Adrenal gland (tissue), 12 donors: ENCODE data around the gene AFAP1L2. TPM values are rescaled to one million over a fixed set of nuclear protein-coding genes. Genes with fewer than 3 reads are reported as not detected.

ENCODE experiments used
- DNase-seq, 7 donors: peaks; one replicate each; pipeline ENCODE4 v3.0.0-alpha.2; 2019 to 2020
- H3K27ac ChIP-seq, 5 donors: fragments of 200-600 bp; sonication (generic) in 4 of 5; 1 replicate in 3 of 5; 2 replicates in 2 of 5; pipeline versions ENCODE4 v1.5.1 to v1.8.0; 2016 to 2020; ENCODE audit warnings: mild to moderate bottlenecking in 1 of 5
- H3K27me3 ChIP-seq: fragments of 200-600 bp; 2 replicates; pipeline ENCODE4 v1.8.0; 2021
- H3K36me3 ChIP-seq, 2 donors: fragments of 200-600 bp; replicated peaks in 1 of 2; 1 replicate in 1 of 2; 2 replicates in 1 of 2; pipeline versions ENCODE4 v1.5.1 to v1.8.0; 2018 to 2022
- H3K4me1 ChIP-seq, 2 donors: fragments of 200-600 bp; replicated peaks in 1 of 2; 1 replicate in 1 of 2; 2 replicates in 1 of 2; pipeline versions ENCODE4 v1.5.1 to v1.8.0; 2018 to 2021
- H3K4me3 ChIP-seq, 4 donors: fragments of 200-600 bp; sonication (generic) in 3 of 4; one replicate each; pipeline ENCODE4 v1.5.1; 2016 to 2018
- H3K9me3 ChIP-seq, 3 donors: fragments of 200-600 bp; sonication (generic) in 1 of 3; replicated peaks in 1 of 3; 1 replicate in 2 of 3; 2 replicates in 1 of 3; pipeline versions ENCODE4 v1.5.1 to v1.8.0; 2016 to 2021
- POLR2A ChIP-seq, 2 donors: fragments of 450-650 bp; IDR thresholded peaks; one replicate each; pipeline ENCODE4 v1.6.1; 2017; ENCODE audit warnings: antibody characterized with exemption in 2 of 2, mild to moderate bottlenecking in 2 of 2, moderate library complexity in 1 of 2
- WGBS, 4 donors: extraction: QIAGEN DNeasy Blood & Tissue Kit in 2 of 4; methylation state at CpG; one replicate each; pipeline versions ENCODE4 v1.1.5 to v1.1.7; 2013 to 2017; 5-methylcytosine and 5-hydroxymethylcytosine counted together
- intact Hi-C, 2 donors: fragments of 100-400 bp; cut with DNase I; formaldehyde crosslinking; loops; one replicate each; pipeline versions ENCODE4 v1.14.1 to v1.15.0; 2022 to 2023
- polyA plus RNA-seq, 3 donors: library from polyadenylated mRNA; stranded (reverse); fragments of 200-250 nt in 2 of 3; fragments of 350-450 nt in 1 of 3; fragmentation: Illumina TruSeq in 1 of 3; extraction: RNeasy Lipid Tissue Mini Kit (QIAGEN cat#74804) in 1 of 3; gene quantifications; one replicate each; pipeline ENCODE4 v1.2.3, GENCODE V29; 2013 to 2014
- total RNA-seq, 9 donors: library from RNA; depleted of rRNA in 4 of 9; stranded (reverse); fragments of >200 nt in 4 of 9; fragments of 120-200 nt in 1 of 9; fragmentation: NEBNext Ultra II Directional in 1 of 9; extraction: Animal tissue kit (Norgen Biotek cat#: 25700) in 1 of 9; gene quantifications; one replicate each; pipeline versions ENCODE4 v1.1.0 to v1.2.4, GENCODE V29; 2013 to 2023
- TF ChIP-seq, protein P1 (sequence below), 6 experiments: fragments of 450-650 bp in 4 of 6; fragments of 200-600 bp in 2 of 6; sonication (generic) in 1 of 6; IDR thresholded peaks; 1 replicate in 5 of 6; 2 replicates in 1 of 6; pipeline versions ENCODE4 v1.5.1 to v1.8.0; 2016 to 2021; ENCODE audit warnings: antibody characterized with exemption in 6 of 6, mild to moderate bottlenecking in 2 of 6, moderate library complexity in 1 of 6
- donor health status: healthy with polysubstance abuse.
- donor health status: Bipolar disorder and iron deficiency.
- donor health status: DM: yes; HTN: yes; CAD: no.
- donor health status: DM: no; HTN: no; CAD: no.
- donor health status: DM: no; HTN: no; CAD: no.
- donor health status: DM: yes; HTN: yes; CAD: no.

The AFAP1L2 gene
- total and polyA plus RNA-seq, 12 donors, result 1.4 to 9.4 (median 3.7) TPM

- Histone ChIP-seq H3K9me3 (no peaks in the 10 kb centered on the region), H3K27me3 (no peaks in the 10 kb centered on the region), H3K27ac (no peak overlapping the region), H3K4me1 (no peaks in the 10 kb centered on the region), H3K36me3 (peaks cover 0 to 11% of the 10 kb centered on the region in 2 donors), H3K4me3 (no peak overlapping the region)
- intact Hi-C loops, result loop anchor here (5.0 to 10.0 kb wide), 2 partner anchors 122 to 125 kb away; no protein-coding TSS in a partner anchor
- TF ChIP-seq, protein P1, sequence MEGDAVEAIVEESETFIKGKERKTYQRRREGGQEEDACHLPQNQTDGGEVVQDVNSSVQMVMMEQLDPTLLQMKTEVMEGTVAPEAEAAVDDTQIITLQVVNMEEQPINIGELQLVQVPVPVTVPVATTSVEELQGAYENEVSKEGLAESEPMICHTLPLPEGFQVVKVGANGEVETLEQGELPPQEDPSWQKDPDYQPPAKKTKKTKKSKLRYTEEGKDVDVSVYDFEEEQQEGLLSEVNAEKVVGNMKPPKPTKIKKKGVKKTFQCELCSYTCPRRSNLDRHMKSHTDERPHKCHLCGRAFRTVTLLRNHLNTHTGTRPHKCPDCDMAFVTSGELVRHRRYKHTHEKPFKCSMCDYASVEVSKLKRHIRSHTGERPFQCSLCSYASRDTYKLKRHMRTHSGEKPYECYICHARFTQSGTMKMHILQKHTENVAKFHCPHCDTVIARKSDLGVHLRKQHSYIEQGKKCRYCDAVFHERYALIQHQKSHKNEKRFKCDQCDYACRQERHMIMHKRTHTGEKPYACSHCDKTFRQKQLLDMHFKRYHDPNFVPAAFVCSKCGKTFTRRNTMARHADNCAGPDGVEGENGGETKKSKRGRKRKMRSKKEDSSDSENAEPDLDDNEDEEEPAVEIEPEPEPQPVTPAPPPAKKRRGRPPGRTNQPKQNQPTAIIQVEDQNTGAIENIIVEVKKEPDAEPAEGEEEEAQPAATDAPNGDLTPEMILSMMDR (IDR thresholded peaks at IDR 0.05), result no peak
- TF ChIP-seq POLR2A (IDR thresholded peaks at IDR 0.05), result no peak
- DNase-seq, result no peak
- 80 to 84% (median 83%) methylated on average over 9 of the region's 9 CpGs for WGBS, 4 donors
Measured at GRCh38 chr10:114429581-114430335, 25.5 kb upstream of the AFAP1L2 start.

DNA sequence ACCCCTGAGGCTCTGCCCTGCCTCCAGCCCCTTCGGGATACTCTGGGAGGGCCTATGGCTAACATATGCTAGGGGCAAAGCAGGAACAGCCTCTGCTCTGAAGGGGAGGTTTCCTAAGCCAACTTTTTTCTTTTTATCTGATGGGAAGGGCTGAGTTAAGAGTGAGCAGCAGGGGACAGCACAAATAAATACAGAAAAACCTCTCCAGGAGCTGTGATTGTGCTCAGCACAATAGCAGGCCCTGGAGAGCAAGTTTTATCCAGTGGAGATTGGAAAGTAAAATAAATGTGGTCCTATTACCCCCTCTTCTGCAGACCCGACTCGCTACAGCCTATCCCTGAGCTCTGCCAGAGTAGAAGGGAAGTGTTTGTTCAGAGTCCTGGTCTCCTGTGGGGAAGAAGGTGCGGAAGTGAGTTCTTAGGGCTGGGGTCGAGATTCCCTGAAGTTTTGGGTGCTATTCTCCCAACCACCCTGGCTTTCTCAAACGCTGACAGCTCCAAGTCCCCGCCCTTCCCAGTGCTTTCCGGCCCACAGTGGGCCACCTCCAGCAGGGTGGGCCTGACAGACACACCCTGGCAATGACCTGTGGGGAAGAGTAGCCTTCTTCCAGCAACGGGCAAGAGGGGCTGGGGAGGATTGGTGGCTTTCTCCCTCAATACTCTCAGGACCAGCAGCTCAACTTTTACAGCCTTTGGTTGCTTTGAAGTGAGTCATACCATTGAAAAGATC, 23.0 kb upstream of the AFAP1L2 start:
- Histone ChIP-seq H3K36me3 (peaks cover 0 to 5% of the 10 kb centered on the region in 2 donors), H3K4me3 (no peak overlapping the region), H3K9me3 (no peaks in the 10 kb centered on the region), H3K27me3 (no peaks in the 10 kb centered on the region), H3K4me1 (no peaks in the 10 kb centered on the region), H3K27ac (peak overlapping the region in 2 of 5 donors; percentile 1 to 25)
- intact Hi-C loops, result no loop called here
- no peak for DNase-seq
- WGBS, 4 donors, result 73 to 82% (median 78%) methylated on average over 5 to 9 of the region's 9 CpGs
- TF ChIP-seq POLR2A (IDR thresholded peaks at IDR 0.05), result no peak
- TF ChIP-seq, protein P1 (IDR thresholded peaks at IDR 0.05), result no peak

- Histone ChIP-seq H3K27me3 (no peaks in the 10 kb centered on the region), H3K4me1 (no peaks in the 10 kb centered on the region), H3K4me3 (no peak overlapping the region), H3K27ac (no peak overlapping the region), H3K9me3 (no peaks in the 10 kb centered on the region), H3K36me3 (no peaks in the 10 kb centered on the region)
- TF ChIP-seq, protein P1 (IDR thresholded peaks at IDR 0.05), result no peak
- TF ChIP-seq POLR2A (IDR thresholded peaks at IDR 0.05), result no peak
- WGBS, 4 donors, result 51 to 55% (median 54%) methylated on average over 5 of the region's 5 CpGs
- intact Hi-C loops, result no loop called here
- no peak for DNase-seq
Measured at GRCh38 chr10:114426476-114426875, 22.2 kb upstream of the AFAP1L2 start.

- Histone ChIP-seq H3K27me3 (peaks cover 7% of the 10 kb centered on the region), H3K36me3 (no peaks in the 10 kb centered on the region), H3K9me3 (no peaks in the 10 kb centered on the region), H3K4me3 (no peak overlapping the region), H3K4me1 (no peaks in the 10 kb centered on the region), H3K27ac (no peak overlapping the region)
- DNase-seq, result no peak
- 78 to 85% (median 84%) methylated on average over 4 of the region's 4 CpGs for WGBS, 4 donors
- TF ChIP-seq POLR2A (IDR thresholded peaks at IDR 0.05), result no peak
- TF ChIP-seq, protein P1 (IDR thresholded peaks at IDR 0.05), result no peak
- intact Hi-C loops, result no loop called here
Measured at GRCh38 chr10:114420811-114421485, 16.6 kb upstream of the AFAP1L2 start.
